RPMI7951 (cell line): Measurements from ENCODE around the gene OR1L8. TPM values are rescaled to one million over a fixed set of nuclear protein-coding genes. Genes with fewer than 3 reads are reported as not detected.
A peak's percentile ranks its signal among the peaks of the same experiment; 100 is the strongest.
"Not testable (repeated sequence)": the region's sequence is repeated elsewhere in the genome, so short reads cannot be mapped to it uniquely, and the experiment has no call there.

ENCODE experiments used
- DNase-seq: peaks from one replicate; pipeline ENCODE4 v3.0.0-alpha.2; 2012; ENCODE audit warnings: low read depth
- total RNA-seq: library from RNA; depleted of rRNA; stranded (reverse); fragments of >200 nt; shearing (Covaris generic); gene quantifications from 2 replicates; pipeline ENCODE4 v1.2.3, GENCODE V29; 2014; rRNA removed

The OR1L8 gene
- total RNA-seq: not detected in 2 replicates

GRCh38 chr9:122583284-122583683 is at the start of gene OR1L8:
TSS of gene OR1L8 (minus strand) at chr9:122583384. CDS start at chr9:122568477, 14,907 bp downstream.
- not testable (repeated sequence) for DNase-seq

- no peak for DNase-seq
Measured at GRCh38 chr9:122619996-122620395, 36.8 kb upstream of the OR1L8 start.

- no peak for DNase-seq
Measured at GRCh38 chr9:122614362-122614761, 31.2 kb upstream of the OR1L8 start, which contains the start of gene OR1Q1. TSS of gene OR1Q1 (plus strand) at chr9:122614738. CDS start at chr9:122614738, 0 bp downstream.

GRCh38 chr9:122609804-122610203 is 26.6 kb upstream of the OR1L8 start:
- peak; percentile 3 for DNase-seq

- no peak for DNase-seq
Measured at GRCh38 chr9:122606587-122606986, 23.4 kb upstream of the OR1L8 start.

GRCh38 chr9:122605691-122606090 is 22.5 kb upstream of the OR1L8 start:
- DNase-seq: no peak

- peak; percentile 71 for DNase-seq
Measured at GRCh38 chr9:122580360-122580759, 2.8 kb downstream of the OR1L8 start.

GRCh38 chr9:122579874-122580273 is 3.3 kb downstream of the OR1L8 start:
- DNase-seq: no peak

- DNase-seq: no peak
Measured at GRCh38 chr9:122572456-122572855, 10.7 kb downstream of the OR1L8 start.

- DNase-seq: no peak
Measured at GRCh38 chr9:122567901-122568300, 15.3 kb downstream of the OR1L8 start.

GRCh38 chr9:122562134-122562760 is 20.9 kb downstream of the OR1L8 start:
- DNase-seq: no peak

GRCh38 chr9:122561446-122561845 is 21.7 kb downstream of the OR1L8 start:
- DNase-seq: no peak

- no peak for DNase-seq
Measured at GRCh38 chr9:122552812-122553211, 30.4 kb downstream of the OR1L8 start, which contains the start of gene OR1N2. TSS of gene OR1N2 (plus strand) at chr9:122553112. CDS start at chr9:122553212, 100 bp downstream.

- DNase-seq: no peak
Measured at GRCh38 chr9:122551371-122551770, 31.8 kb downstream of the OR1L8 start.

GRCh38 chr9:122546196-122546595 is 37.0 kb downstream of the OR1L8 start:
- DNase-seq: peak; percentile 23

- DNase-seq: no peak
Measured at GRCh38 chr9:122538757-122539156, 44.4 kb downstream of the OR1L8 start.

- not testable (repeated sequence) for DNase-seq
Measured at GRCh38 chr9:122537066-122537465, 46.1 kb downstream of the OR1L8 start.

- DNase-seq: no peak
Measured at GRCh38 chr9:122536134-122536533, 47.0 kb downstream of the OR1L8 start.

GRCh38 chr9:122531157-122531556 is 52.0 kb downstream of the OR1L8 start:
- DNase-seq: not testable (repeated sequence)

- no peak for DNase-seq
Measured at GRCh38 chr9:122527193-122527592, 56.0 kb downstream of the OR1L8 start, which contains the start of gene OR1N1. TSS of gene OR1N1 (minus strand) at chr9:122527293. CDS start at chr9:122527293, 0 bp downstream.

GRCh38 chr9:122526602-122527001 is 56.6 kb downstream of the OR1L8 start:
- no peak for DNase-seq

- no peak for DNase-seq
Measured at GRCh38 chr9:122519376-122519775, 63.8 kb downstream of the OR1L8 start.

GRCh38 chr9:122518841-122519240 is 64.3 kb downstream of the OR1L8 start, which contains the start of gene OR1J4:
TSS of gene OR1J4 (plus strand) at chr9:122519141. CDS start at chr9:122519141, 0 bp downstream.
- no peak for DNase-seq
